ENCODE measurements around the gene CEP85L. TPM values are rescaled to one million over a fixed set of nuclear protein-coding genes. Genes with fewer than 3 reads are reported as not detected.

The CEP85L gene
- total and polyA plus RNA-seq, 2 of the 13 experiments (the other 11 are each of a cell fraction or from before 2014, with no cell fraction given): 0.44 to 1.7 TPM

DNA sequence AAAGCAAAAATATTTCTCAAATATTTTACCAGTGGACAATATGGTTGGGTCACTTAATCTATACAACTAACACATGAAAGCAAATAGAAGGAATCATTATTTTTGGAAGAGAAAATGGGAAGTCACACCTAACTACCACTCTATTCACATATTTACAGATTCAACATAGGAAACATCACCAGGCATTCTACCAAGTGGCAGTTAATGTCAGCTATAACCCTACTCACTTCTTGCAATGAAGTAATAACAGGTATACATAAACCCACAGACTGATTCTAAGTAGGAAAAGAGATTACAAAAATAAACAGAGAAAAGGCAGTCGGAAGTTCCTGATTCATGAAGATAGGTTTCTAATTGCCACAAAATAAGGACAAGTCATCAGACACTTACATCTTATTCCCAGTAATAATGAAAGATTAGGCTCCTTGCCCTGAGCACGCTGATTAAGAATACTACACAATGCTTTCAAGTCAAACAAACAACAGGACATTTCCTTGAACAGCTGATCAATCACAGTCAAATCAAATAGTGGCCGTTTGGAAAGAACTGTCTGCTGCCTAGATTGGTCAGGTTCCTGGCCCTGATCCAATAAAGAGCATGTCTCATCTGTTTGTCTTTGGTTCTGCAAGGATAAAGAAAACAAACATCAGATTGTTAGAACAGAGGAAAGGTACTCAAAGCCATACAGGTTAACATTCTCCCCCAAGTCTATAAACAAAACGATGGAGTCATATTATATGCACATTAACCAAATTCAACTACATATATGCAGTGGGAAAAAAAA lies 182.5 kb downstream of the CEP85L start:
- CTCF ChIA-PET (ENCODE audit: low intra/inter-chr PET ratio, low total read pairs): no interaction called here
- POLR2A ChIA-PET: no interaction called here
- H3K4me1 ChIP-seq (ENCODE audit: insufficient read depth, low read length): peaks cover 13% of the 10 kb centered on the region
- H3K4me2 ChIP-seq (ENCODE audit: low read depth, low read length): no peak overlapping the region
- H3K36me3 ChIP-seq (replicated peaks in 1 of 2; ENCODE audit: control insufficient read depth in 1 of 2, insufficient read depth in 2 of 2, low read length in 2 of 2): no peaks in the 10 kb centered on the region
- no peak for FAIRE-seq
- no peaks in the 10 kb centered on the region for H3K9me3 ChIP-seq (ENCODE audit: low read length)
- H4K20me1 ChIP-seq (ENCODE audit: insufficient read depth, low read length): no peaks in the 10 kb centered on the region
- H3K79me2 ChIP-seq (ENCODE audit: insufficient read depth, low read length): no peaks in the 10 kb centered on the region
- ATAC-seq: peak; percentile 97
- peak; percentile 90 for DNase-seq (ENCODE audit: low spot score)
- BruUV-seq (replicated peaks): no TSS peak
- H3K4me3 ChIP-seq (replicated peaks in 1 of 3; ENCODE audit: insufficient read depth in 1 of 3, low read depth in 2 of 3, low read length in 3 of 3): no peak overlapping the region
- intact Hi-C loops (cut with micrococcal nuclease; ENCODE audit: unreplicated experiment): no loop called here
- no peak overlapping the region for H2AFZ ChIP-seq (ENCODE audit: low read length)
- in situ Hi-C loops (cut with HindIII; ENCODE audit: extremely low pct_ligation_motif_present, low pct_unique_long_range_greater_than_20kb): no loop called here
- H3K27me3 ChIP-seq (ENCODE audit: control insufficient read depth in 1 of 2, insufficient read depth in 2 of 2, low read length in 2 of 2): no peaks in the 10 kb centered on the region
- 3% methylated on average over 4 of the region's 4 CpGs for WGBS (ENCODE audit: low lambda C conversion rate)
- H3K27ac ChIP-seq (ENCODE audit: extremely low read length, insufficient read depth, low read length): no peak overlapping the region
- H3K9ac ChIP-seq (ENCODE audit: insufficient read depth, low read depth, low read length): no peak overlapping the region
- TF ChIP-seq BHLHE40 (IDR thresholded peaks at IDR 0.05; ENCODE audit: low read length): peak; percentile 67
- TF ChIP-seq, protein P1, sequence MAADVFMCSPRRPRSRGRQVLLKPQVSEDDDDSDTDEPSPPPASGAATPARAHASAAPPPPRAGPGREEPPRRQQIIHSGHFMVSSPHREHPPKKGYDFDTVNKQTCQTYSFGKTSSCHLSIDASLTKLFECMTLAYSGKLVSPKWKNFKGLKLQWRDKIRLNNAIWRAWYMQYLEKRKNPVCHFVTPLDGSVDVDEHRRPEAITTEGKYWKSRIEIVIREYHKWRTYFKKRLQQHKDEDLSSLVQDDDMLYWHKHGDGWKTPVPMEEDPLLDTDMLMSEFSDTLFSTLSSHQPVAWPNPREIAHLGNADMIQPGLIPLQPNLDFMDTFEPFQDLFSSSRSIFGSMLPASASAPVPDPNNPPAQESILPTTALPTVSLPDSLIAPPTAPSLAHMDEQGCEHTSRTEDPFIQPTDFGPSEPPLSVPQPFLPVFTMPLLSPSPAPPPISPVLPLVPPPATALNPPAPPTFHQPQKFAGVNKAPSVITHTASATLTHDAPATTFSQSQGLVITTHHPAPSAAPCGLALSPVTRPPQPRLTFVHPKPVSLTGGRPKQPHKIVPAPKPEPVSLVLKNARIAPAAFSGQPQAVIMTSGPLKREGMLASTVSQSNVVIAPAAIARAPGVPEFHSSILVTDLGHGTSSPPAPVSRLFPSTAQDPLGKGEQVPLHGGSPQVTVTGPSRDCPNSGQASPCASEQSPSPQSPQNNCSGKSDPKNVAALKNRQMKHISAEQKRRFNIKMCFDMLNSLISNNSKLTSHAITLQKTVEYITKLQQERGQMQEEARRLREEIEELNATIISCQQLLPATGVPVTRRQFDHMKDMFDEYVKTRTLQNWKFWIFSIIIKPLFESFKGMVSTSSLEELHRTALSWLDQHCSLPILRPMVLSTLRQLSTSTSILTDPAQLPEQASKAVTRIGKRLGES (CRISPR knock-in tag; IDR thresholded peaks at IDR 0.05; ENCODE audit: borderline replicate concordance): no peak
- TF ChIP-seq SETDB1 (CRISPR knock-in tag; IDR thresholded peaks at IDR 0.05; ENCODE audit: borderline replicate concordance): no peak
- no peak for TF ChIP-seq ZNF557 (CRISPR knock-in tag; IDR thresholded peaks at IDR 0.05)
- TF ChIP-seq FOXJ3 (CRISPR knock-in tag; IDR thresholded peaks at IDR 0.05; ENCODE audit: borderline replicate concordance): peak; percentile 25; the same call in 1 of the 2 replicates
- TF ChIP-seq, protein P2, sequence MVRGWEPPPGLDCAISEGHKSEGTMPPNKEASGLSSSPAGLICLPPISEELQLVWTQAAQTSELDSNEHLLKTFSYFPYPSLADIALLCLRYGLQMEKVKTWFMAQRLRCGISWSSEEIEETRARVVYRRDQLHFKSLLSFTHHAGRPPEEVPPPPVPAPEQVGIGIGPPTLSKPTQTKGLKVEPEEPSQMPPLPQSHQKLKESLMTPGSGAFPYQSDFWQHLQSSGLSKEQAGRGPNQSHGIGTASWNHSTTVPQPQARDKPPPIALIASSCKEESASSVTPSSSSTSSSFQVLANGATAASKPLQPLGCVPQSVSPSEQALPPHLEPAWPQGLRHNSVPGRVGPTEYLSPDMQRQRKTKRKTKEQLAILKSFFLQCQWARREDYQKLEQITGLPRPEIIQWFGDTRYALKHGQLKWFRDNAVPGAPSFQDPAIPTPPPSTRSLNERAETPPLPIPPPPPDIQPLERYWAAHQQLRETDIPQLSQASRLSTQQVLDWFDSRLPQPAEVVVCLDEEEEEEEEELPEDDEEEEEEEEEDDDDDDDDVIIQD (CRISPR knock-in tag; IDR thresholded peaks at IDR 0.05; ENCODE audit: low read depth): peak; percentile 57; the same call in 1 of the 2 replicates
- peak; percentile 80; the same call in 1 of the 2 replicates for TF ChIP-seq HMG20B (CRISPR knock-in tag; conservative IDR thresholded peaks at IDR 0.05)
- peak; percentile 49; the same call in 1 of the 2 replicates for TF ChIP-seq ZBTB20 (CRISPR knock-in tag; IDR thresholded peaks at IDR 0.05; ENCODE audit: borderline replicate concordance, low read depth)
- TF ChIP-seq ZNF441 (CRISPR knock-in tag; IDR thresholded peaks at IDR 0.05; ENCODE audit: borderline replicate concordance): 0 out of 2 replicates have a peak, but pooled peaks have one; percentile 10
- TF ChIP-seq, protein P3, sequence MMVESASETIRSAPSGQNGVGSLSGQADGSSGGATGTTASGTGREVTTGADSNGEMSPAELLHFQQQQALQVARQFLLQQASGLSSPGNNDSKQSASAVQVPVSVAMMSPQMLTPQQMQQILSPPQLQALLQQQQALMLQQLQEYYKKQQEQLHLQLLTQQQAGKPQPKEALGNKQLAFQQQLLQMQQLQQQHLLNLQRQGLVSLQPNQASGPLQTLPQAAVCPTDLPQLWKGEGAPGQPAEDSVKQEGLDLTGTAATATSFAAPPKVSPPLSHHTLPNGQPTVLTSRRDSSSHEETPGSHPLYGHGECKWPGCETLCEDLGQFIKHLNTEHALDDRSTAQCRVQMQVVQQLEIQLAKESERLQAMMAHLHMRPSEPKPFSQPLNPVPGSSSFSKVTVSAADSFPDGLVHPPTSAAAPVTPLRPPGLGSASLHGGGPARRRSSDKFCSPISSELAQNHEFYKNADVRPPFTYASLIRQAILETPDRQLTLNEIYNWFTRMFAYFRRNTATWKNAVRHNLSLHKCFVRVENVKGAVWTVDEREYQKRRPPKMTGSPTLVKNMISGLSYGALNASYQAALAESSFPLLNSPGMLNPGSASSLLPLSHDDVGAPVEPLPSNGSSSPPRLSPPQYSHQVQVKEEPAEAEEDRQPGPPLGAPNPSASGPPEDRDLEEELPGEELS (CRISPR knock-in tag; IDR thresholded peaks at IDR 0.05): peak; percentile 72
- peak in 1 of 2 experiments; percentile 55; a peak in 1 of 4 replicates for TF ChIP-seq KLF16 (CRISPR knock-in tag; IDR thresholded peaks at IDR 0.05)
- peak; percentile 81; the same call in 1 of the 2 replicates for TF ChIP-seq HMG20A (CRISPR knock-in tag; IDR thresholded peaks at IDR 0.05; ENCODE audit: borderline replicate concordance)
- TF ChIP-seq SOX6 (IDR thresholded peaks at IDR 0.05): no peak
- TF ChIP-seq SOX6 (CRISPR knock-in tag; IDR thresholded peaks at IDR 0.05): peak; percentile 92
- TF ChIP-seq ONECUT2 (CRISPR knock-in tag; IDR thresholded peaks at IDR 0.05): 0 out of 2 replicates have a peak, but pooled peaks have one; percentile 36
- no peak for TF ChIP-seq SOX13 (IDR thresholded peaks at IDR 0.05)
- peak in 1 of 2 experiments; percentile 83; a peak in 1 of 4 replicates for TF ChIP-seq SOX13 (CRISPR knock-in tag; conservative IDR thresholded peaks at IDR 0.05 in 1 of 2, IDR thresholded peaks at IDR 0.05 in 1 of 2)
- TF ChIP-seq HDAC1 (CRISPR knock-in tag; IDR thresholded peaks at IDR 0.05): peak; percentile 70
- TF ChIP-seq HHEX (CRISPR knock-in tag; IDR thresholded peaks at IDR 0.05): peak; percentile 77

Data from HepG2 (cell line).